Upper lobe of left lung (tissue), 4 donors: ENCODE results near the gene DRC3.

Experiments
- POLR2AphosphoS5 ChIP-seq, 2 donors: sonication (generic); formaldehyde crosslinking; IDR thresholded peaks; one replicate each; pipeline ENCODE4 v1.5.1; 2017; ENCODE audit warnings: antibody characterized with exemption in 2 of 2
- TF ChIP-seq, protein P1 (sequence below), 6 experiments: fragments of 450-650 bp in 4 of 6; fragments of 200-600 bp in 2 of 6; sonication (generic) in 2 of 6; IDR thresholded peaks; one replicate each; pipeline ENCODE4 v1.5.1; 2016 to 2019; ENCODE audit warnings: antibody characterized with exemption in 6 of 6

DNA sequence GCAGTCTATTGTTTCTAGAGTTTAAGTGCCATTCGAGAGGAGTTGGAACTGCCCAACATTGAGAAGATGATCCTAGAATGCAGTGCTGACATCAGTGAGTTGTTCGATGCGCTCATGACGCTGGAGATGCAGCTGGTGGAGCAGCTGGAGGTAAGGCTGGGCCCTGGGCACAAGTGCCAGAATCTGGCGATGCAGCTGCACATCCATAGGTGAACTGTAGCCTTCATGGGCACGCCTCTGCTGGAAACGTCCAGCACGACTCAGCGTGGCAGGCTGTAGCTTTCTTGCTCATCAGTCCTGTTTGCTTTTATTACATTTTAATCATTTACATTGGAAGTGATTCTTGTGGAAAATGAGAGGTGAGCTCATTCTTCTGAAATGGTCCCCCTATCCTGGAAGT, 31.7 kb downstream of the DRC3 start:
- TF ChIP-seq, protein P1, sequence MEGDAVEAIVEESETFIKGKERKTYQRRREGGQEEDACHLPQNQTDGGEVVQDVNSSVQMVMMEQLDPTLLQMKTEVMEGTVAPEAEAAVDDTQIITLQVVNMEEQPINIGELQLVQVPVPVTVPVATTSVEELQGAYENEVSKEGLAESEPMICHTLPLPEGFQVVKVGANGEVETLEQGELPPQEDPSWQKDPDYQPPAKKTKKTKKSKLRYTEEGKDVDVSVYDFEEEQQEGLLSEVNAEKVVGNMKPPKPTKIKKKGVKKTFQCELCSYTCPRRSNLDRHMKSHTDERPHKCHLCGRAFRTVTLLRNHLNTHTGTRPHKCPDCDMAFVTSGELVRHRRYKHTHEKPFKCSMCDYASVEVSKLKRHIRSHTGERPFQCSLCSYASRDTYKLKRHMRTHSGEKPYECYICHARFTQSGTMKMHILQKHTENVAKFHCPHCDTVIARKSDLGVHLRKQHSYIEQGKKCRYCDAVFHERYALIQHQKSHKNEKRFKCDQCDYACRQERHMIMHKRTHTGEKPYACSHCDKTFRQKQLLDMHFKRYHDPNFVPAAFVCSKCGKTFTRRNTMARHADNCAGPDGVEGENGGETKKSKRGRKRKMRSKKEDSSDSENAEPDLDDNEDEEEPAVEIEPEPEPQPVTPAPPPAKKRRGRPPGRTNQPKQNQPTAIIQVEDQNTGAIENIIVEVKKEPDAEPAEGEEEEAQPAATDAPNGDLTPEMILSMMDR (IDR thresholded peaks at IDR 0.05) = no peak
- no peak for TF ChIP-seq POLR2AphosphoS5 (IDR thresholded peaks at IDR 0.05)
